ENCODE measurements around the gene GAS7.
"Not testable (repeated sequence)": the region's sequence is repeated elsewhere in the genome, so short reads cannot be mapped to it uniquely, and the experiment has no call there.

The GAS7 gene

GRCh38 chr17:10021272-10021984, 177.0 kb downstream of the GAS7 start:
- DNase-seq (ENCODE audit: low read depth): no peak

GRCh38 chr17:10019941-10020451, 178.4 kb downstream of the GAS7 start:
- no peak for DNase-seq (ENCODE audit: low read depth)

GRCh38 chr17:10018461-10018891, 179.9 kb downstream of the GAS7 start:
- DNase-seq (ENCODE audit: low read depth): no peak

GRCh38 chr17:10016958-10017570, 181.3 kb downstream of the GAS7 start:
- DNase-seq (ENCODE audit: low read depth): not testable (repeated sequence)

GRCh38 chr17:10013365-10014112, 184.9 kb downstream of the GAS7 start:
- no peak for DNase-seq (ENCODE audit: low read depth)

- no peak for DNase-seq (ENCODE audit: low read depth)
Observed at GRCh38 chr17:10010752-10011151, 187.7 kb downstream of the GAS7 start.

- DNase-seq (ENCODE audit: low read depth): no peak
Observed at GRCh38 chr17:10003705-10004104, 194.7 kb downstream of the GAS7 start.

GRCh38 chr17:10002567-10003360, 195.6 kb downstream of the GAS7 start:
- DNase-seq (ENCODE audit: low read depth): not testable (repeated sequence)

GRCh38 chr17:10001306-10001873, 197.0 kb downstream of the GAS7 start:
- DNase-seq (ENCODE audit: low read depth): no peak

- no peak for DNase-seq (ENCODE audit: low read depth)
Observed at GRCh38 chr17:9999919-10000695, 198.3 kb downstream of the GAS7 start.

- DNase-seq (ENCODE audit: low read depth): no peak
Observed at GRCh38 chr17:9998060-9998459, 200.3 kb downstream of the GAS7 start.

GRCh38 chr17:9994761-9995160, 203.6 kb downstream of the GAS7 start:
- DNase-seq (ENCODE audit: low read depth): no peak

- no peak for DNase-seq (ENCODE audit: low read depth)
Observed at GRCh38 chr17:9991796-9992195, 206.6 kb downstream of the GAS7 start.

- no peak for DNase-seq (ENCODE audit: low read depth)
Observed at GRCh38 chr17:9991351-9991750, 207.1 kb downstream of the GAS7 start.

GRCh38 chr17:9987779-9988585, 210.4 kb downstream of the GAS7 start:
- DNase-seq (ENCODE audit: low read depth): no peak

- DNase-seq (ENCODE audit: low read depth): no peak
Observed at GRCh38 chr17:9986754-9987382, 211.5 kb downstream of the GAS7 start.

GRCh38 chr17:9985646-9986045, 212.8 kb downstream of the GAS7 start:
- DNase-seq (ENCODE audit: low read depth): no peak

- DNase-seq (ENCODE audit: low read depth): no peak
Observed at GRCh38 chr17:9984768-9985167, 213.6 kb downstream of the GAS7 start.

GRCh38 chr17:9982159-9982558, 216.2 kb downstream of the GAS7 start:
- no peak for DNase-seq (ENCODE audit: low read depth)
